Stimulated activated CD4-positive, alpha-beta T cell treated with anti-CD3 and anti-CD28 coated beads, Interleukin-2, amount 100 ng/mL, for 24 hours (primary cell): ENCODE data around the gene FILIP1L.

Experiments
- DNase-seq, 2 donors: peaks; one replicate each; pipeline ENCODE4 v3.0.0-alpha.2; 2020

Gene FILIP1L

DNA sequence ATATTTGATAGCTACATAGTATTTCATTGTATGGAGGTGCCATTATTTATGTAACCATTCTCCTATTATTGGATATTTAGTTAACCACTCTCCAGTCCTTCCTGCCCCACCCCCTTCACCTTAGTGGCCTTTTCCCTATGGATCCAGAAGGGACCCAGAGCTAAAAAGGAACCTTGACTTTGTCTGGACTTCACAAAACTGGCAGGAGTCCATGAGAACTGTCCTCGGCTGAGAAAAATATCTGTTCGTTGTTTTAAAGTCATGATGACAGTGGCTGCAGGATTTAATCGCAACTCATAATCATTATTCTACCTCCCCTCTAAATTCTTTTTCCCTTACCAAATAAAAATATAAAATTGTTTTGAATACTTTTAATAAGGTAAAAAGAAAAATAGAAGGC lies 166.9 kb downstream of the FILIP1L start:
- DNase-seq, result no peak

DNA sequence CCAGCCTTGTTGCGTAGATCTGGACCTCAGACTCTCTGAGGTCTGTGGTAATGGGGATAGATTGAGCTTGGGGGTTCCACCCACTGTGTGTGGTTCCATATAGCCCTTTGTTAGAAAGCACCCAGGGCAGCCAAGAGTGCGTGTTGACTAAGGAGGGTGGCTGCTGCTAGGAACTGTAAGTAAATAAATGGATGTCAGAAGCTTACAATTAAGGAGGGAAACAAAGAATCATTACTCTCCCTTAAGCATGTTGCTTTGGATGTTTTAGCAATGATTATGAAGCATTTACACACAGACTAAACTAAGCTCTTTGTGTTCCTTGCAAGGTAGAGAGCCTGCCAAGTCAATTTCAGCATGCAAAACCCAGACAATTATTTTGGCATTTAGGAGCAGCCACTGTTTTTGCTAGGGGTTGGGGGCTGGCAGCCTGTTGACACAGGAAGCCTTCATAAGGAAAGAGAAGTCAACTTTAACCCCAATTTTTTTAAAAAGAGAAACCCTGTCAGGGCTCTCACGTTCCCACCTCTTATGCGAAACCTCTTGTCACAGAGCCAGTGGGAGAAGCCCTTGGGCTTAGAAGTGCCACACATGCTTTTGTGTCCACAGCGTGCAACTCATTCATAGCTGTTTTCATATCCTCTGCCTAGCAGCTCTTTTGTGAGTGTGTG lies 168.8 kb downstream of the FILIP1L start:
- no peak for DNase-seq

- DNase-seq, result no peak
Observed at GRCh38 chr3:99943931-99944761, 170.2 kb downstream of the FILIP1L start.

DNA sequence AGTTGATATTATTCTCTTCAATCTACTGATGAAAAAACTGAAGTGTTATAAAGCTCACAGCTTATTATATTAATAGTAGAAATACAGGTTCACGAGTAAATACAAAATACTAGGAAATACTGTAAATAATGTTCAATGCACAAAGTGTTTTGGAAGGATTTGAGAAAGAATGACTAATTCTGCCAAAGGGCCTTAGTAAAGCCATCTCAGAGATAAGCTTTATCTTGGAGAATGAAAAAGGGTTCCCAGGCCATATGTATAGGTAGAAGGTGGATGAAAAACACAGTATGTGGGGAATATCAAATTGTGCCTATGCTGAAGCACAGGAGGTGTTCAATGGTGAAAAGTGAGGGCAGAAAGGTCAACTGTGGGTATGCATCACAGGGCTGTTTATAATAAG lies 173.1 kb downstream of the FILIP1L start:
- no peak for DNase-seq

GRCh38 chr3:99940350-99940749 lies 174.0 kb downstream of the FILIP1L start:
- no peak for DNase-seq

- no peak for DNase-seq
Observed at GRCh38 chr3:99939876-99940275, 174.4 kb downstream of the FILIP1L start.

DNA sequence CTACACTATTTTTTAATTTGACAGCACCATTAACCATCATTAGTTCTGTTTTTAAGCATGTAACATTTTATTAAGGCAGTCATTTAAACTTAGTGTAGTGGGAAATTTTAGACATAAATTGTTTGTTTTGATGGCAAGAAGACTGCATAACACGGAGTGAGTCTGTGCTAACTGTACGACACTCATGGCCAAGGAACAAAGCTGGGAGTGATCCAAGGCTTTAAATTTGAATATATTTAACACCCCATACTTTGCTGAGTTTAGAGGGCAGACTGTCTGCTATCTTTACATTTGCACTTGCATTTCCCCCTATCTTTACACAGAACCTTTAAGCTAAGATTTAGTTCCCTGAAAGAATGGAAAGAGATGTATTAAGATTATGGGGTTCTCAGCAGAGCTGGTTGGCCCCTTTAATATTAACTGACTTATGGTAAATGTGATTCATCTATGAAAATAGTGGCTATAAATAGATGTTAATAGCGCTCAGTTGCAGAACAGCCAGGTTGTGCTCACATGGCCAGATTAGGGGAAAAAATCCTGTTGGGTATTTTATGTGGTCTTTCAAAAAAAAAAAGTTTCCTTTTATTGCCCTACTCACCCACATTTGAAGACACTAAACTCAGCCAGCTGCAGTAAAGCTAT lies 175.9 kb downstream of the FILIP1L start:
- no peak for DNase-seq

DNA sequence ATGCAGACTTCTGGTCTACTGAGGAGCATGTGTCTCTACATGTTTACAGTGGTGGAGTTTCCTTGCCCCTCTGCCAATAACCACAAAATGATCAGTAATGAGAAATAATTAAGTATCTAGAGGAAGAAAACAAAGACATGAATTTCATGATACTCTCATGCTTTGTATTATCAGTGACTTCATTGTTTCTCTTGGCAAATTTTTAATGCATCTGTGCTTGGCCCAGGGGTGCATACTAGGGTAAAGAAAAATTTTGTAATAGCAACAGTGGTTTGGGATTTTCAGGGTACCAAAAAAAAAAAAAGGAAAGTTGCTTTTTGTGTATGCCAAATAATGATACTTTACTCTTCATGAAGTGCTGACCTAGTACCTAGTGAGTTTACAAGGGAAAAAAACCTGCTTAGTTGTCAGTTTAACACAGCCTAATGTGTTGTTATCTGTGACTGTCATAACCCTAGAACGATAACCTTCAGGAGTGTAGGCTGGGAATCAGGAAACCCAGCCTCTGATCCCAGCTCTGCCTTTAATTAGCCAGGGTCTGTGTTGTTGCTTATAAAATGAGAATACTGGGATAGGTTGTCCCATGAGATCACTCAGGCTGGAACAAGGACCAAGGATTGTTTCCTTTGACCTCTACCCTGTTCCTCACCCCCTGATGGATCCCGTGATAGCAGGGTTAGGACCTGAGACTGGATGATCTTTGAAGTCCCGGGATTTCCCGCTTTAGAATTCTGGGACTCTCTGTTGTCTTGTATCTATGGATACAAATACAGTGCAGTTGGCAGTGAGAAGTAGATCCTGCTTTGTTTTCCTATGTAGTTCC lies 179.1 kb downstream of the FILIP1L start:
- no peak for DNase-seq

DNA sequence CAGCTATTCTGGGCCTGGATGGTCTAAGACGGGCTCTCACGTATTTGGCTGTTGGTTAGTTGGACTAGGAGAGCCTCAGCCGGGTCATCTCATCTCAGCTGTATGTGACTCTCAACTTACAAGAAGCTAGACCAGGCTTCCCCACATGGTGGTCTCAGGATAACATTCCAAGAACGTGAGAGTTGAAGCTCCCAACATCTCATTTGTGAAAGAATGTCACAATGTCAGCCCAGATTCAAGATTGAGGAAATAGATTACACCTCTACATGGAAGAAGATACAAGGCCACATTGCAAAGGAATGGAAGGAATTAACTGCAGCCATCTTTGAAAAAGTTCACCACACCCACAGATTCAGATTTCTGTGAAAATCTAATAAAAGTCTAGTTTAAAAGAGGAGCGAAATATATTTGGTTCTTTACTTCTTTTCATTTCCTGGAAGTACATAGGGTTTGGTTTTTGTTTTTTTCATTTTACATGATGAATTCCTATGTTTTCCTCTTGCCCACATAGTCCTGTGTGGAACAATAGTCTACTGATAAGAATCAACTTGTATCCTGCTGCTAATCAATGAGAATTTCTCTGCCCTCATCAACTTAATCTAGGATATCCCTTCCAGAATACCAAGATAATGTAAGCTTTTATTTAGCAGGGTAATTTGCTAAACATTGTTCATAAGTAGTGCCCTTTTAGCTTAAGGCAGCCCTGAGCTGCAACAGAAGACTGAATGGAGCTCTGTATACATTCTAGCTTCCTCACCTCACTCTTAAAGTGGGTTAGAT lies 180.1 kb downstream of the FILIP1L start:
- DNase-seq, result no peak

- DNase-seq, result no peak
Observed at GRCh38 chr3:99931059-99931458, 183.2 kb downstream of the FILIP1L start.

DNA sequence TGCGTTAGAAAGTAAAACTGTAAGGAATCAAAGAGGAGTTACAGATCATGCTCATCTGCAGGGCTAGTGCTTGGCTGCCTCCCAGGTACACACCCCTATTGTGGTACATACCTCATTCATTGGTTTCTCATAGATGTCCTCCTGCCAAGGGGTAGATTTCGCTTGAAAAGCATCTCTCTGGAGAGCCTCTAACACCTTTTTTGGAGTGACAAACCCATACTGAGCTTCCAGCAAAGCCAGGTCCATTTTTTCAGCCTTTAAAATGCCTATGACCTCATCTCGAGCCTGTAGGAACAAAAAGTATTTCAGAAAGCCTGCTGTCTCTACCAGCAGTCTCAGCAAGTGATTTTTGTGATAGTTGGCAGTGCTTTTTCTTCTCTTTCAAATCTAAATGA lies 184.6 kb downstream of the FILIP1L start:
- no peak for DNase-seq

- DNase-seq, result no peak
Observed at GRCh38 chr3:99928771-99929744, 185.2 kb downstream of the FILIP1L start.

GRCh38 chr3:99927671-99928457 lies 186.4 kb downstream of the FILIP1L start:
- DNase-seq, result no peak

DNA sequence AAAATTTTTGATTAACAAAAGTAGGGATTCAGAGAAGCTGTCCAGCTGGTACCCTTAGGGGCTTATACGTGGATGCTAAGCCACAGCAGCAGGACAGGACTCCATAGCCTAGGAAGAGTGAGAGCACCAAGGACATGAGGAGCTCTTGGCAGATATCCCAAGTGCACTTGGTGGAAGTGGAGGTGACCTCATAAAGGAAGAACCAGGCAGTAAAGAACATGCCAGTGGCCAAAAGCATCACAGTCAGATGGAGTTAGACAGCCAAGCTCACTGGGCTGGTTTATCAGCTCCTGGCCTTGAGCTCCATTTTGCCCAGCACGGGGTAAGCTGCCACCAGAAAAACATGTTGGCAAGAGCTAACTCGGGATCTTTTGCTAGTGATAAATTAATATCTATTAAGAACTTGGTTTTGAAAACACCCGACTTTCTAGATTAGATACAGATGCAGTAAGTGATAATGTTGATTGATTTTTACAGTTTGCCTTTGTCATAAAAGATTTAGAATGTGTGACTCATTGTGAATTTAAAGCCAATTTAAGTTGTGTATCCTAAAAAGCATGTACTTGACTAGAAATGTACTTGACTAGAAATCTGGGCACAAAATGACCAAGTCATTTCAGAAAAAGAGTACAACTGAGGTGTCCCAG lies 188.6 kb downstream of the FILIP1L start:
- DNase-seq, result no peak

DNA sequence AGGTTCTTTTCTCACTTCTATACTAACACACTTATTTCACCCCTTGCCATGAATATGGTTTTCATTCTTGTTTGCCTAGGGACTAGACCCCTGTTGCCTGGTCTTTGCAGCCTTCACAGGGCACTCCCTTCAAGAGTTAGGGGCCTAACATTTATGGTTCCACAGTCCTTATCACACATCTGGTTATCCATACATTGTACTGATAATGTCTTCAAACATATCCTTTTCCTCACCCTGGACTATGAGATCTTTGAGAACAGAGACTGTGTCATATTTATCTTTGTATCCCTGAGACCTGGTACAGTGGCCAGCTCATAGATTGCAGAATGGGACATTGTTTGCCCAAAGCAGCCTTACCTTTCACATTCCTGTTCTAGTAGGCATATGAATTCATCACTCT lies 190.4 kb downstream of the FILIP1L start:
- DNase-seq, result no peak

- no peak for DNase-seq
Observed at GRCh38 chr3:99921986-99922385, 192.3 kb downstream of the FILIP1L start.

- DNase-seq, result no peak
Observed at GRCh38 chr3:99921377-99921695, 193.0 kb downstream of the FILIP1L start.

- no peak for DNase-seq
Observed at GRCh38 chr3:99920481-99921376, 193.6 kb downstream of the FILIP1L start.

DNA sequence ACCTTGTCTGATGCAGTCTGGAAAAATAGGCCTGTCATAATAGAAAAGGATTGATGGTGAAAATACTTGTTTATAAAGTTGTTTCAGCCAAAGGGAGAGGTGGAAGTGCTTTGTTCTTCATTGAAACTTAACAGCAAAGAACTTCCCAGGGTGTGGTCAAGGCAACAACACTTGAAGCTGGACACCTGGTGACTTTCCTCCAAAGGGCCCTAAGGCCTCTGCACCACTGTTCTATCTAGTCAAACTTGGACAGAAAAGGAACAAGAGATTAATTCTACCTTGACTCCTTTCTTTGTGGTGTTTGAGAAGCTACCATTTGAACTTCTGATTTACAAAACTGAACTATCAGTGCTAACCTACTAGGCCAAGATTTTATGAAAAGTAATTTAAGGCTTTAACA lies 194.6 kb downstream of the FILIP1L start:
- DNase-seq, result no peak
